Measurements from ENCODE around the gene BBIP1.

GRCh38 chr10:110861930-110862649 lies 56.9 kb downstream of the BBIP1 start:
- TF ChIP-seq CTCF (IDR thresholded peaks at IDR 0.05) = no peak
- no peak for TF ChIP-seq POLR2A (IDR thresholded peaks at IDR 0.05)
